K562 (cell line): ENCODE measurements around the gene CYSRT1. TPM values are rescaled to one million over a fixed set of nuclear protein-coding genes. Genes with fewer than 3 reads are reported as not detected.

ENCODE experiments used
- CBX3 ChIP-seq, 2 experiments: IDR thresholded peaks; 1 replicate in 1 of 2; 2 replicates in 1 of 2; pipeline ENCODE4 v1.6.1; 2012; ENCODE audit warnings: inconsistent platforms in 2 of 2, low read length in 2 of 2, borderline replicate concordance in 1 of 2, control low read depth in 1 of 2
- KAT8 ChIP-seq: fragments of 450-650 bp; IDR thresholded peaks from 2 replicates; pipeline ENCODE4 v1.6.1; 2016; ENCODE audit warnings: low read depth, mild to moderate bottlenecking
- MEF2A ChIP-seq: IDR thresholded peaks from 2 replicates; pipeline ENCODE4 v1.6.1; 2011; ENCODE audit warnings: low read depth, mild to moderate bottlenecking, low read length, moderate library complexity; ENCODE audit not compliant: control insufficient read depth
- NCOA2 ChIP-seq, 2 experiments: fragments of 450-650 bp; IDR thresholded peaks; 2 replicates each; pipeline ENCODE4 v1.6.1; 2018; ENCODE audit warnings: mild to moderate bottlenecking in 2 of 2, moderate library complexity in 1 of 2; ENCODE audit not compliant: partially characterized antibody in 2 of 2
- TAL1 ChIP-seq: fragments of 450-650 bp; IDR thresholded peaks from 2 replicates; pipeline ENCODE4 v1.6.1; 2016; ENCODE audit warnings: mild to moderate bottlenecking
- ZNF134 ChIP-seq: fragments of 250-450 bp; sonication (Bioruptor Pico); conservative IDR thresholded peaks from 2 replicates; pipeline ENCODE4 v1.4.0; 2020
- ZNF431 ChIP-seq: sonication (generic); formaldehyde crosslinking; IDR thresholded peaks from 2 replicates; pipeline ENCODE4 v1.8.0; 2022; ENCODE audit warnings: mild to moderate bottlenecking, missing genetic modification reagents
- polyA plus RNA-seq, 8 experiments: library from polyadenylated mRNA; depleted of rRNA in 4 of 8; stranded (reverse) in 5 of 8; unstranded in 3 of 8; fragments of >200 nt; fragmentation: Nextera tagmentation in 2 of 8; fragmentation: Illumina TruSeq in 1 of 8; extraction: Ambion mirVana in 2 of 8; extraction: Trizol in 1 of 8; gene quantifications; 2 replicates each; pipeline versions ENCODE4 v1.2.1 to v1.2.3, GENCODE V29; 2011 to 2014; ENCODE audit warnings: inconsistent platforms in 1 of 8, missing spikeins in 1 of 8
- total RNA-seq, 7 experiments: library from RNA; depleted of rRNA in 6 of 7; stranded (reverse); fragments of >200 nt in 6 of 7; fragmentation: Illumina TruSeq in 2 of 7; extraction: Trizol in 2 of 7; gene quantifications; 2 replicates each; pipeline versions ENCODE4 v1.2.1 to v1.2.3, GENCODE V29; 2011 to 2021; ENCODE audit warnings: low replicate concordance in 1 of 7
- TF ChIP-seq, protein P1 (sequence below), 2 experiments: fragments of 200-800 bp in 1 of 2; sonication (Bioruptor generic) in 1 of 2; sonication (generic) in 1 of 2; formaldehyde crosslinking in 1 of 2; IDR thresholded peaks in 1 of 2; conservative IDR thresholded peaks in 1 of 2; 2 replicates each; pipeline versions ENCODE4 v1.5.0 to v1.6.1; 2016 to 2020; ENCODE audit warnings: missing compliant biosample characterization in 1 of 2, missing genetic modification characterization in 1 of 2, missing genetic modification reagents in 1 of 2
- TF ChIP-seq, protein P2 (sequence below): fragments of 450-650 bp; formaldehyde crosslinking; IDR thresholded peaks from 2 replicates; pipeline ENCODE4 v1.4.0; 2022; ENCODE audit warnings: mild to moderate bottlenecking, moderate library complexity
- TF ChIP-seq, protein P3 (sequence below): sonication (generic); formaldehyde crosslinking; IDR thresholded peaks from 2 replicates; pipeline ENCODE4 v1.9.0; 2022; ENCODE audit warnings: mild to moderate bottlenecking, missing genetic modification reagents
- TF ChIP-seq, protein P4 (sequence below): fragments of 450-650 bp; formaldehyde crosslinking; IDR thresholded peaks from 2 replicates; pipeline ENCODE4 v1.4.0; 2020; ENCODE audit warnings: mild to moderate bottlenecking, moderate library complexity
- TF ChIP-seq, protein P5 (sequence below), 2 experiments: IDR thresholded peaks; 2 replicates each; pipeline ENCODE4 v1.6.1; 2012; ENCODE audit warnings: improper control_type of control experiment in 2 of 2, low read depth in 2 of 2, low read length in 2 of 2, borderline replicate concordance in 1 of 2
- TF ChIP-seq, protein P6 (sequence below): fragments of 450-650 bp; conservative IDR thresholded peaks from 2 replicates; pipeline ENCODE4 v1.6.1; 2016; ENCODE audit warnings: missing genetic modification characterization, low read depth, mild to moderate bottlenecking, control low read depth, missing compliant biosample characterization
- TF ChIP-seq, protein P7 (sequence below): fragments of 450-650 bp; IDR thresholded peaks from 2 replicates; pipeline ENCODE4 v1.6.1; 2018; ENCODE audit not compliant: partially characterized antibody

Gene CYSRT1
- total and polyA plus RNA-seq, 9 of the 15 experiments (the other 6 are each of a cell fraction or from before 2014, with no cell fraction given), result 0.04 to 1.4 (median 0.42) TPM; not detected in 3

DNA sequence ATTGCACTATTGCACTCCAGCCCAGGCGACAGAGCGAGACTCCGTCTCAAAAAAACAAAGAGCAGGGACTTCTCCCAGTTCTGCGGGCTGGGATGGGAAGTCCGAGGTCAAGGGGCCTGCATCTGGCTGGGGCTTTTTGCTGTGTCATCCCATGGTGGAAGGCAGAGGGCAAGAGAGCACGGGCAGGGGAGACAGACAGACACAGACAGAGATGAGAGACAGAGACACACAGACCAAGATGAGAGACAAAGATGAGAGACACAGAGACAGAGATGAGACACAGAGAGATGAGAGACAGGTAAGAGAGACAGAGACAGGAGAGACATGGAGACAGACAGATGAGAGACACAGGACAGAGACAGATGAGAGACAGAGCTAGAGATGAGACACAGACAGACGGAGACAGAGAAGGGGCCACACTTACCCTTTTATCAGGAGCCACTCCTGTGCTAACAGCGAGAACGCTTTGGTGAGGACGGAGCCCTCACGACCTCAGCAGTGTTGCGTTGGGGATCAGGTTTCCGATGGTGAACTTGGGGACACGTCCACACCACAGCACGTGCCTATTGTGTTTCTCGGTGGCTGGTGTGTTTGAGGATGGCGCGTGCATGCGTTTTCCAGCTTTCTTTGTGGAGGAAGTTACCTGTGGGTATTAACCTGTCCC, 43.7 kb downstream of the CYSRT1 start (continued):
- TF ChIP-seq, protein P1, sequence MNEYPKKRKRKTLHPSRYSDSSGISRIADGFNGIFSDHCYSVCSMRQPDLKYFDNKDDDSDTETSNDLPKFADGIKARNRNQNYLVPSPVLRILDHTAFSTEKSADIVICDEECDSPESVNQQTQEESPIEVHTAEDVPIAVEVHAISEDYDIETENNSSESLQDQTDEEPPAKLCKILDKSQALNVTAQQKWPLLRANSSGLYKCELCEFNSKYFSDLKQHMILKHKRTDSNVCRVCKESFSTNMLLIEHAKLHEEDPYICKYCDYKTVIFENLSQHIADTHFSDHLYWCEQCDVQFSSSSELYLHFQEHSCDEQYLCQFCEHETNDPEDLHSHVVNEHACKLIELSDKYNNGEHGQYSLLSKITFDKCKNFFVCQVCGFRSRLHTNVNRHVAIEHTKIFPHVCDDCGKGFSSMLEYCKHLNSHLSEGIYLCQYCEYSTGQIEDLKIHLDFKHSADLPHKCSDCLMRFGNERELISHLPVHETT (CRISPR knock-in tag; conservative IDR thresholded peaks at IDR 0.05 in 1 of 2, IDR thresholded peaks at IDR 0.05 in 1 of 2), result no peak
- TF ChIP-seq, protein P2, sequence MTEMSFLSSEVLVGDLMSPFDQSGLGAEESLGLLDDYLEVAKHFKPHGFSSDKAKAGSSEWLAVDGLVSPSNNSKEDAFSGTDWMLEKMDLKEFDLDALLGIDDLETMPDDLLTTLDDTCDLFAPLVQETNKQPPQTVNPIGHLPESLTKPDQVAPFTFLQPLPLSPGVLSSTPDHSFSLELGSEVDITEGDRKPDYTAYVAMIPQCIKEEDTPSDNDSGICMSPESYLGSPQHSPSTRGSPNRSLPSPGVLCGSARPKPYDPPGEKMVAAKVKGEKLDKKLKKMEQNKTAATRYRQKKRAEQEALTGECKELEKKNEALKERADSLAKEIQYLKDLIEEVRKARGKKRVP (CRISPR knock-in tag), result no peak; the same call in 1 of the 2 replicates
- TF ChIP-seq CBX3 (IDR thresholded peaks at IDR 0.05; ENCODE audit: borderline replicate concordance in 1 of 2, low read length in 2 of 2), result no peak
- TF ChIP-seq ZNF431 (CRISPR knock-in tag), result no peak
- TF ChIP-seq, protein P3, sequence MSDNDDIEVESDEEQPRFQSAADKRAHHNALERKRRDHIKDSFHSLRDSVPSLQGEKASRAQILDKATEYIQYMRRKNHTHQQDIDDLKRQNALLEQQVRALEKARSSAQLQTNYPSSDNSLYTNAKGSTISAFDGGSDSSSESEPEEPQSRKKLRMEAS (CRISPR knock-in tag), result peak; percentile 76
- 0 out of 2 replicates have a peak, but pooled peaks have one; percentile 32 for TF ChIP-seq TAL1
- TF ChIP-seq, protein P4, sequence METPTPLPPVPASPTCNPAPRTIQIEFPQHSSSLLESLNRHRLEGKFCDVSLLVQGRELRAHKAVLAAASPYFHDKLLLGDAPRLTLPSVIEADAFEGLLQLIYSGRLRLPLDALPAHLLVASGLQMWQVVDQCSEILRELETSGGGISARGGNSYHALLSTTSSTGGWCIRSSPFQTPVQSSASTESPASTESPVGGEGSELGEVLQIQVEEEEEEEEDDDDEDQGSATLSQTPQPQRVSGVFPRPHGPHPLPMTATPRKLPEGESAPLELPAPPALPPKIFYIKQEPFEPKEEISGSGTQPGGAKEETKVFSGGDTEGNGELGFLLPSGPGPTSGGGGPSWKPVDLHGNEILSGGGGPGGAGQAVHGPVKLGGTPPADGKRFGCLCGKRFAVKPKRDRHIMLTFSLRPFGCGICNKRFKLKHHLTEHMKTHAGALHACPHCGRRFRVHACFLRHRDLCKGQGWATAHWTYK, result no peak
- no peak for TF ChIP-seq NCOA2 (IDR thresholded peaks at IDR 0.05; ENCODE audit: partially characterized antibody in 2 of 2)
- TF ChIP-seq MEF2A, result no peak
- TF ChIP-seq, protein P5, sequence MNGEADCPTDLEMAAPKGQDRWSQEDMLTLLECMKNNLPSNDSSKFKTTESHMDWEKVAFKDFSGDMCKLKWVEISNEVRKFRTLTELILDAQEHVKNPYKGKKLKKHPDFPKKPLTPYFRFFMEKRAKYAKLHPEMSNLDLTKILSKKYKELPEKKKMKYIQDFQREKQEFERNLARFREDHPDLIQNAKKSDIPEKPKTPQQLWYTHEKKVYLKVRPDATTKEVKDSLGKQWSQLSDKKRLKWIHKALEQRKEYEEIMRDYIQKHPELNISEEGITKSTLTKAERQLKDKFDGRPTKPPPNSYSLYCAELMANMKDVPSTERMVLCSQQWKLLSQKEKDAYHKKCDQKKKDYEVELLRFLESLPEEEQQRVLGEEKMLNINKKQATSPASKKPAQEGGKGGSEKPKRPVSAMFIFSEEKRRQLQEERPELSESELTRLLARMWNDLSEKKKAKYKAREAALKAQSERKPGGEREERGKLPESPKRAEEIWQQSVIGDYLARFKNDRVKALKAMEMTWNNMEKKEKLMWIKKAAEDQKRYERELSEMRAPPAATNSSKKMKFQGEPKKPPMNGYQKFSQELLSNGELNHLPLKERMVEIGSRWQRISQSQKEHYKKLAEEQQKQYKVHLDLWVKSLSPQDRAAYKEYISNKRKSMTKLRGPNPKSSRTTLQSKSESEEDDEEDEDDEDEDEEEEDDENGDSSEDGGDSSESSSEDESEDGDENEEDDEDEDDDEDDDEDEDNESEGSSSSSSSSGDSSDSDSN (IDR thresholded peaks at IDR 0.05; ENCODE audit: borderline replicate concordance in 1 of 2, low read depth in 2 of 2, low read length in 2 of 2), result no peak
- TF ChIP-seq, protein P6, sequence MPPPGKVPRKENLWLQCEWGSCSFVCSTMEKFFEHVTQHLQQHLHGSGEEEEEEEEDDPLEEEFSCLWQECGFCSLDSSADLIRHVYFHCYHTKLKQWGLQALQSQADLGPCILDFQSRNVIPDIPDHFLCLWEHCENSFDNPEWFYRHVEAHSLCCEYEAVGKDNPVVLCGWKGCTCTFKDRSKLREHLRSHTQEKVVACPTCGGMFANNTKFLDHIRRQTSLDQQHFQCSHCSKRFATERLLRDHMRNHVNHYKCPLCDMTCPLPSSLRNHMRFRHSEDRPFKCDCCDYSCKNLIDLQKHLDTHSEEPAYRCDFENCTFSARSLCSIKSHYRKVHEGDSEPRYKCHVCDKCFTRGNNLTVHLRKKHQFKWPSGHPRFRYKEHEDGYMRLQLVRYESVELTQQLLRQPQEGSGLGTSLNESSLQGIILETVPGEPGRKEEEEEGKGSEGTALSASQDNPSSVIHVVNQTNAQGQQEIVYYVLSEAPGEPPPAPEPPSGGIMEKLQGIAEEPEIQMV (tag), result no peak
- TF ChIP-seq ZNF134 (CRISPR knock-in tag), result no peak
- no peak for TF ChIP-seq KAT8
- TF ChIP-seq, protein P7, sequence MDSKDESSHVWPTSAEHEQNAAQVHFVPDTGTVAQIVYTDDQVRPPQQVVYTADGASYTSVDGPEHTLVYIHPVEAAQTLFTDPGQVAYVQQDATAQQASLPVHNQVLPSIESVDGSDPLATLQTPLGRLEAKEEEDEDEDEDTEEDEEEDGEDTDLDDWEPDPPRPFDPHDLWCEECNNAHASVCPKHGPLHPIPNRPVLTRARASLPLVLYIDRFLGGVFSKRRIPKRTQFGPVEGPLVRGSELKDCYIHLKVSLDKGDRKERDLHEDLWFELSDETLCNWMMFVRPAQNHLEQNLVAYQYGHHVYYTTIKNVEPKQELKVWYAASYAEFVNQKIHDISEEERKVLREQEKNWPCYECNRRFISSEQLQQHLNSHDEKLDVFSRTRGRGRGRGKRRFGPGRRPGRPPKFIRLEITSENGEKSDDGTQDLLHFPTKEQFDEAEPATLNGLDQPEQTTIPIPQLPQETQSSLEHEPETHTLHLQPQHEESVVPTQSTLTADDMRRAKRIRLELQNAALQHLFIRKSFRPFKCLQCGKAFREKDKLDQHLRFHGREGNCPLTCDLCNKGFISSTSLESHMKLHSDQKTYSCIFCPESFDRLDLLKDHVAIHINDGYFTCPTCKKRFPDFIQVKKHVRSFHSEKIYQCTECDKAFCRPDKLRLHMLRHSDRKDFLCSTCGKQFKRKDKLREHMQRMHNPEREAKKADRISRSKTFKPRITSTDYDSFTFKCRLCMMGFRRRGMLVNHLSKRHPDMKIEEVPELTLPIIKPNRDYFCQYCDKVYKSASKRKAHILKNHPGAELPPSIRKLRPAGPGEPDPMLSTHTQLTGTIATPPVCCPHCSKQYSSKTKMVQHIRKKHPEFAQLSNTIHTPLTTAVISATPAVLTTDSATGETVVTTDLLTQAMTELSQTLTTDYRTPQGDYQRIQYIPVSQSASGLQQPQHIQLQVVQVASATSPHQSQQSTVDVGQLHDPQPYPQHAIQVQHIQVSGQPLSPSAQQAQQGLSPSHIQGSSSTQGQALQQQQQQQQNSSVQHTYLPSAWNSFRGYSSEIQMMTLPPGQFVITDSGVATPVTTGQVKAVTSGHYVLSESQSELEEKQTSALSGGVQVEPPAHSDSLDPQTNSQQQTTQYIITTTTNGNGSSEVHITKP, result no peak
